COLO829 (cell line): ENCODE results near the gene TMTC1.

Experiments used
- DNase-seq: peaks from one replicate; pipeline ENCODE4 v3.0.0; 2012; ENCODE audit warnings: low spot score

TMTC1 gene

GRCh38 chr12:29739279-29739991 is 44.3 kb downstream of the TMTC1 start:
- no peak for DNase-seq

- no peak for DNase-seq
Observed at GRCh38 chr12:29738365-29738764, 45.4 kb downstream of the TMTC1 start.

- DNase-seq = no peak
Observed at GRCh38 chr12:29737644-29738043, 46.1 kb downstream of the TMTC1 start.

- DNase-seq = no peak
Observed at GRCh38 chr12:29735604-29736003, 48.1 kb downstream of the TMTC1 start.

- no peak for DNase-seq
Observed at GRCh38 chr12:29734734-29735133, 49.0 kb downstream of the TMTC1 start.

- no peak for DNase-seq
Observed at GRCh38 chr12:29734305-29734704, 49.4 kb downstream of the TMTC1 start.

- DNase-seq = no peak
Observed at GRCh38 chr12:29733501-29733900, 50.2 kb downstream of the TMTC1 start.

- no peak for DNase-seq
Observed at GRCh38 chr12:29733060-29733459, 50.7 kb downstream of the TMTC1 start.

- no peak for DNase-seq
Observed at GRCh38 chr12:29732593-29732992, 51.1 kb downstream of the TMTC1 start.

GRCh38 chr12:29732191-29732590 is 51.6 kb downstream of the TMTC1 start:
- DNase-seq = no peak

- no peak for DNase-seq
Observed at GRCh38 chr12:29731591-29731990, 52.2 kb downstream of the TMTC1 start.

GRCh38 chr12:29730481-29730880 is 53.3 kb downstream of the TMTC1 start:
- DNase-seq = no peak

GRCh38 chr12:29728030-29728429 is 55.7 kb downstream of the TMTC1 start:
- DNase-seq = no peak

- no peak for DNase-seq
Observed at GRCh38 chr12:29726741-29727348, 56.9 kb downstream of the TMTC1 start.

GRCh38 chr12:29726321-29726692 is 57.4 kb downstream of the TMTC1 start:
- DNase-seq = no peak

- no peak for DNase-seq
Observed at GRCh38 chr12:29725587-29726320, 58.0 kb downstream of the TMTC1 start.

GRCh38 chr12:29722164-29722563 is 61.6 kb downstream of the TMTC1 start:
- DNase-seq = no peak

GRCh38 chr12:29719381-29719780 is 64.4 kb downstream of the TMTC1 start:
- no peak for DNase-seq

- DNase-seq = no peak
Observed at GRCh38 chr12:29717540-29718100, 66.1 kb downstream of the TMTC1 start.

- DNase-seq = peak; percentile 14
Observed at GRCh38 chr12:29714966-29715365, 68.8 kb downstream of the TMTC1 start.

- no peak for DNase-seq
Observed at GRCh38 chr12:29713729-29714128, 70.0 kb downstream of the TMTC1 start.

- DNase-seq = no peak
Observed at GRCh38 chr12:29711381-29711780, 72.4 kb downstream of the TMTC1 start.

- no peak for DNase-seq
Observed at GRCh38 chr12:29710104-29710503, 73.6 kb downstream of the TMTC1 start.
